Activated naive CD8-positive, alpha-beta T cell treated with anti-CD3 and anti-CD28 coated beads, Interleukin-2, amount 10 ng/mL, durations not matched to agents 7 days and 5 days (primary cell): ENCODE measurements around the gene PXDC1. TPM values are rescaled to one million over a fixed set of nuclear protein-coding genes. Genes with fewer than 3 reads are reported as not detected.
"Not testable (repeated sequence)": the region's sequence is repeated elsewhere in the genome, so short reads cannot be mapped to it uniquely, and the experiment has no call there.

Experiments used
- ATAC-seq: fragments of 150-1000 bp; cut with Tn5 transposase; one replicate; pipeline ENCODE4 v1.10.0; 2021; ENCODE audit warnings: low read depth, moderate library complexity
- POLR2A ChIA-PET: fragments of 350-600 bp; sonication (Branson Sonifier 250); formaldehyde crosslinking; loops from one replicate; lab custom pipeline; 2021; ENCODE audit warnings: antibody characterized with exemption; lab: Charles Lee
- DNase-seq: peaks from one replicate; pipeline ENCODE4 v3.0.0; 2021
- H3K27ac Mint-ChIP-seq: one replicate; pipeline ENCODE4 v1.8.0; 2022; ENCODE audit warnings: mild to moderate bottlenecking, mixed read lengths
- H3K27me3 Mint-ChIP-seq: one replicate; pipeline ENCODE4 v1.8.0; 2022; ENCODE audit warnings: mild to moderate bottlenecking, moderate library complexity, mixed read lengths
- H3K36me3 Mint-ChIP-seq: one replicate; pipeline ENCODE4 v1.8.0; 2021; ENCODE audit warnings: mild to moderate bottlenecking, mixed read lengths
- H3K4me1 Mint-ChIP-seq: one replicate; pipeline ENCODE4 v1.8.0; 2021; ENCODE audit warnings: mixed read lengths
- H3K4me3 Mint-ChIP-seq: one replicate; pipeline ENCODE4 v1.8.0; 2022; ENCODE audit warnings: mild to moderate bottlenecking, moderate library complexity, mixed read lengths
- H3K9me3 Mint-ChIP-seq: one replicate; pipeline ENCODE4 v1.8.0; 2021; ENCODE audit warnings: mixed read lengths
- total RNA-seq, 2 experiments: library from RNA; stranded (reverse); gene quantifications; one replicate each; pipeline ENCODE4 v1.2.3, GENCODE V29; 2021

PXDC1 gene
- total RNA-seq, 2 experiments from 2014 or later: 0.31 to 0.33 TPM

DNA sequence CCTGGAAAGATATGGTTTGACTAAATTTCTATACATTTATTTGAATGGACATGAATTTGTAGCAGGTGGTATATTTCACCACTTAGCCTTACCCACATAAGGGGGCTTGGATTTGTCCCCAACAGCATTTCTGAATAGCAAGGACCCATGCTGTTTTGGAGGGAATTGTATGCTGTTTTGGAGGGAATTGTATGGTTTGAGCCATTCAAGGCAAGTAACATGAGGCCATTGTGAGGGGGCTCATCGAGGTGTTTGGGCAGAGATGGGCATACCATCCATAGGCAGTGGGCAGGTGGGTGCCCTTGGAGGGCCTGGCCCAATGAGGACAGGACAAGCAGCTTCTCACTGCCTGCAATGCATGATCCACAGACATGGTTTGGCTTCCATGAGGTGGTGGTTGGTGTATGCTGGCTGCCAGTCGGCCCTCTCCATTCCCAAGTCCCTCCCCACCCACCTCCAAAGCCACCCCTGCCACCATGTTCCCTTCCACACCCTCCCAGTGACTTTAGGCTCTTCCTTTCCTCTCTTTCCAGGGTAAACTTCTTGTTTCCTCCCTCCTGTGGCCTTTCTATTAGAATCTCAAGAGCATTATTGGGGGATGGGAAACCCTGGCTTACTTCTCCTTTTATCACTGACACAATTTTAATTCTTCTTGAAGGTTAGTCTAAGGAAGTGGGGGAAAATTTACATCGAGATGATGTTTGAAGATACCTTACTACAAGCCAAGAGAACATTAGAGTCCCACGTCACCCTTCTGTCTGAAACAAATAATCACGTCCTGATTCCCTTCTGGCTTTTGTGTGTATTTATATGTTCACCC is 13.2 kb upstream of the PXDC1 start:
- Mint-ChIP-seq H3K36me3 (no peaks in the 10 kb centered on the region), H3K4me3 (no peak overlapping the region), H3K9me3 (no peaks in the 10 kb centered on the region), H3K27me3 (peaks cover 11% of the 10 kb centered on the region), H3K4me1 (no peaks in the 10 kb centered on the region), H3K27ac (no peak overlapping the region)
- ATAC-seq: no peak
- no peak for DNase-seq
- POLR2A ChIA-PET: no interaction called here

DNA sequence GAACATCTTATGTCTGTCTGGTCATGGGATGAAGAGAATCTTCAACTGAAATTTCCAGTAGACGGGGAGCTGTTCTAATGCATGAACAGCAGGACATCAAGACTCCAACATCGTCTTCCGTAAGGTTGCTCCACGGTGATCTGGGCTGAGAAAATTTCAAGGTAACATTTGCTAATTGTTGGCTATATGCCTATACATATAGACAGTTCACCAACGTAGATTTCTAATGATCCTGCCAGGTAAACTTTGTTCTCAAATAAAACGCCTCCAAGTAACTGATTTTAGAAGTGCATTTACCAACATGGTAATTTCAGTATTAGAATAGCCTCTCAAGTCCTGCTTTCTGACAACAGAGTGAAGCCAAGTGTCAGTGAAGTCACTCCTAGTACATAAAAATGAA is 11.3 kb upstream of the PXDC1 start:
- Mint-ChIP-seq H3K4me3 (no peak overlapping the region), H3K9me3 (no peaks in the 10 kb centered on the region), H3K27ac (no peak overlapping the region)

DNA sequence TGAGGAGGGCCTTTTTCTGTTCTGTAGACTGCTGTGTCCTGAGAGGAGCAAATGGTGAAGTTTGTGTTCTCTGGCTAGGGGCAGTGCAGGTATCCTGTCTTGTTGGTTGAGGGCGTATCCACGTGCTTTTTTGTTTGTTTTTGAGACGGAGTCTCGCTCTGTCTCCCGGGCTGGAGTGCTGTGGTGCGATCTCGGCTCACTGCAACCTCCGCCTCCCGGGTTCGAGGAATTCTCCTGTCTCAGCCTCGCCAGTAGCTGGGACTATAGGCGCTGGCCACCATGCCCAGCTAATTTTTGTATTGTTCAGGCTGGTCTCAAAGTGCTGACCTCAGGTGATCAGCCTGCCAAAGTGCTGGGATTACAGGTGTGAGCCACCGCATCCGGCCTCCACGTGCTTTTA is 10.8 kb upstream of the PXDC1 start:
- H3K27ac Mint-ChIP-seq: no peak overlapping the region
- ATAC-seq: no peak

More for the DNA sequence above, 11.3 kb upstream of the PXDC1 start:
- DNase-seq (no peak), ATAC-seq (no peak)
- Mint-ChIP-seq H3K4me1 (no peaks in the 10 kb centered on the region), H3K27me3 (peaks cover 5% of the 10 kb centered on the region), H3K36me3 (no peaks in the 10 kb centered on the region)
- POLR2A ChIA-PET: no interaction called here

DNA sequence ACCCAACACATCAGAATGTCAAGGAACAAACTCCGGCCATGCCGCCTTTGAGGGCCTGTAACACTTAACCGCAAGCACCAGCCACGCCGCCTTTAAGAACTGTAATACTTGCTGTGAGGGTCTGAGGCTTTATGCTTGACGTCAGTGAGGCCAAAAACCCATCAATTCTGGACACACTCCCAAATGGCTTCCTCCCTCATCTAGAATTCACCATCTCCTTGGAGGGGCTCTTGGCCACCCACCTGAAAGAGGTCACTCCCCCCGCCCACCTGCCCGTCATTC is 10.4 kb upstream of the PXDC1 start:
- Mint-ChIP-seq H3K9me3 (no peaks in the 10 kb centered on the region), H3K27me3 (peaks cover 3% of the 10 kb centered on the region), H3K4me3 (no peak overlapping the region), H3K27ac (no peak overlapping the region), H3K4me1 (no peaks in the 10 kb centered on the region), H3K36me3 (no peaks in the 10 kb centered on the region)
- POLR2A ChIA-PET: no interaction called here
- DNase-seq (no peak), ATAC-seq (no peak)

More for the DNA sequence above, 10.8 kb upstream of the PXDC1 start:
- H3K9me3 Mint-ChIP-seq: no peaks in the 10 kb centered on the region
- H3K4me3 Mint-ChIP-seq: no peak overlapping the region
- POLR2A ChIA-PET: no interaction called here
- DNase-seq: no peak
- peaks cover 3% of the 10 kb centered on the region for H3K27me3 Mint-ChIP-seq
- no peaks in the 10 kb centered on the region for H3K4me1 Mint-ChIP-seq
- H3K36me3 Mint-ChIP-seq: no peaks in the 10 kb centered on the region

DNA sequence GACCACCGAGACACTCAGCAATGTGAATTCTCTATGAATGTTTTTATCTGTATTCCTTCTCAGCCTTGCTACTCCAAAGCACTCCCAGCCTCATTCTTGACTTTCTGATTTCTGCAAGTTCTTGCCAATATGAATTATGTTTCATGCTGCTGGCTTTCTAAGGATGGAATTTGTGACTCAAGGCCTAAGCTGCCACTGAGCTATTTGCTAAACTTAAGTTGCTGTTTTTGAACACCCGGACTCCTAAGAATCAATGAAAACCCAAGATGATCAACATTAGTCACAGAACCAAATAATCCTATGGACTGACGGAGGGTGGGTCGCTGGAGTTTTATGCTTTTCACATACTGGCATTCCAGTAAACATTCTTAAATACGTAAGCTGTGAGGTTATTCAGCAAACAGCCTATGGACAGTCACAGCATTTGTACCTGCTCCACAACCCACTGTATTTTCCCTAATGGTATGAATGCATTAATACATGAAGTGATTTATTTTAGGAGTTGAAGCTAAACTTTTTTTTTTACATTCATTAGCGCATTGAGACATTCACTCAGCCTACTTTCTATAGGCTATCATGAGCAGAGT is 8.2 kb upstream of the PXDC1 start:
- Mint-ChIP-seq H3K4me3 (no peak overlapping the region), H3K27me3 (peaks cover 9% of the 10 kb centered on the region), H3K27ac (no peak overlapping the region), H3K36me3 (no peaks in the 10 kb centered on the region), H3K4me1 (no peaks in the 10 kb centered on the region), H3K9me3 (no peaks in the 10 kb centered on the region)
- DNase-seq (no peak), ATAC-seq (no peak)
- POLR2A ChIA-PET: no interaction called here

DNA sequence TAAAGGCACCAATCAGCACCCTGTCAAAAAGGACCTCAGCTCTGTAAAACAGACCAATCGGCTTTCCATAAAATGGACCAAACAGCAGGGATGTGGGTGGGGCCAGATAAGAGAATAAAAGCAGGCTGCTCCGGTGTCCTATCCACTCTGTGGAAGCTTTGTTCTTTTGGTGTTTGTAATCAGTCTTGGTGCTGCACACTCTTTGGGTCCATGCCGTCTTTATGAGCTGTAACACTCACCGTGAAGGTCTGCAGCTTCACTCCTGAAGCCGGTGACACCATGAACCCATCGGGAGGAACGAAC is 7.3 kb upstream of the PXDC1 start:
- ATAC-seq (no peak), DNase-seq (no peak)
- Mint-ChIP-seq H3K27me3 (peaks cover 13% of the 10 kb centered on the region), H3K4me3 (no peak overlapping the region), H3K9me3 (no peaks in the 10 kb centered on the region), H3K36me3 (no peaks in the 10 kb centered on the region), H3K4me1 (no peaks in the 10 kb centered on the region), H3K27ac (no peak overlapping the region)
- POLR2A ChIA-PET: no interaction called here

DNA sequence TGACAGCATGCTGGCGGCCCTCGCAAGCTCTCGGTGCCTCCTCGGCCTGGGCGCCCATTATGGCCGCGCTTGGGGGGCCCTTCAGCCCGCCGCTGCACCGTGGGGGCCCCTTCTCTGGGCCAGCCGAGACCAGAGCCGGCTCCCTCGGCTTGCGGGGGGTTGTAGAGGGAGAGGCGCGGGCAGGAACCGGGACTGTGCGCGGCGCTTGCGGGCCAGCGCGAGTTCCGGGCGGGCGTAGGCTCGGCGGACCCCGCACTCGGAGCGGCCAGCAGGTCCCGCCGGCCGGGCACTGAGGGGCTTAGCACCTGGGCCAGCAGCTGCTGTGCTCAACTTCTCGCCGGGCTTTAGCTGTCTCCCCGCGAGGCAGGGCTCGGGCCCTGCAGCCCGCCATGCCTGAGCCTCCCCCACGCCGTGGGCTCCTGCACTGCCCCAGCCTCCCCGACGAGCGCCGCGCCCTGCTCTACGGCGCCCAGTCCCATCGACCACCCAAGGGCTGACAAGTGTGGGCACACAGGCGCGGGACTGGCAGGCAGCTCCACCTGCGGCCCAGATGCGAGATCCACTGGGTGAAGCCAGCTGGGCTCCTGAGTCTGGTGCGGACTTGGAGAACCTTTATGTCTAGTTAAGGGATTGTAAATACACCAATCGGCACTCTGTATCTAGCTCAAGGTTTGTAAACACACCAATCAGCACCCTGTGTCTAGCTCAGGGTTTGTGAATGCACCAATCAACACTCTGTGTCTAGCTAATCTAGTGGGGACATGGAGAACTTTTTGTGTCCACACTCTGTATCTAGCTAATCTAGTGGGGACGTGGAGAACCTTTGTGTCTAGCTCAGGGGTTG is 6.7 kb upstream of the PXDC1 start:
- not testable (repeated sequence) for ATAC-seq

DNA sequence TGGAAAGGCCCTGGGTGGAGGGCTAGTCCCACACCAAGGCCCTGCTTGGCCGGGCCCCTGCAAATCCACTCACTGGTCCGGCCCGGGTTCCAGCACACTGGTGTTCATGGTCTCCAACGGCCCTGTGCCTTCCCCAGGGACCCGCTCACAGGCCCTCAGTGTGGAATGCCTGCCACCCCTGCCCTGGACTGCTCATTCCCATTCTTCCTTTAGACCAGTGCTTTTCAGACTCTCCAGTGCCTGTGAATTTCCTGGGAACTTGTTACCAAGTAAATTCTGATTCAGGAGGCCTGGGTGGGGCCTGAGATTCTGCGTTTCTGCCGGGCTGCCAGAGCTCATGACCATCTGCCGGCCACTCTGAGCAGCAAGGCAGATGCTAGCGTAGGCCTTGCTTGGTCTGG is 5.7 kb upstream of the PXDC1 start:
- ATAC-seq: no peak
- Mint-ChIP-seq H3K9me3 (no peaks in the 10 kb centered on the region), H3K36me3 (no peaks in the 10 kb centered on the region), H3K4me1 (no peaks in the 10 kb centered on the region), H3K27ac (no peak overlapping the region), H3K27me3 (peaks cover 26% of the 10 kb centered on the region), H3K4me3 (no peak overlapping the region)
- DNase-seq: no peak
- POLR2A ChIA-PET: interaction anchor here (0.6 kb wide), 1 partner anchor 92 kb away, joined by 3 read pairs; the partner anchor contains the start of gene FAM50B

More for the DNA sequence above, 6.7 kb upstream of the PXDC1 start:
- peaks cover 19% of the 10 kb centered on the region for H3K27me3 Mint-ChIP-seq
- H3K4me1 Mint-ChIP-seq, POLR2A ChIA-PET, H3K36me3 Mint-ChIP-seq, H3K9me3 Mint-ChIP-seq, H3K27ac Mint-ChIP-seq, H3K4me3 Mint-ChIP-seq, DNase-seq: not testable (repeated sequence)

DNA sequence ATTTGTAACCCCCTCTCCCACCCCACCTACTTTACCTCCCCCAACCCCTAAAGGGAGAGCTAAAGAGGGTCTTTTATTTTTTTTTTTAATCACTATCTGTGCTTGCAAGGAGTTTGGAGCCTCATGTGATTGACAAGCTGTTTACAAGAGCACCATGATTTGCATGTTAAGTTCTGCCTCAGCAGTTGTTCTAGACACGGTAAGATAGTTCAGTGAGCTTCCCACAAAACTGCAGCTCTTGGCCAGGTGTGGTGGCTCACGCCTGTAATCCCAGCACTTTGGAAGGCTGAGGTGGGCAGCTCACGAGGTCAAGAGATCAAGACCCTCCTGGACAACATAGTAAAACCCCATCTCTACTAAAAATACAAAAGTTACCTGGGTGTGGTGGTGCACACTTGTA is 5.0 kb upstream of the PXDC1 start:
- POLR2A ChIA-PET: no interaction called here
- Mint-ChIP-seq H3K9me3 (no peaks in the 10 kb centered on the region), H3K4me3 (no peak overlapping the region), H3K27me3 (peaks cover 26% of the 10 kb centered on the region), H3K4me1 (no peaks in the 10 kb centered on the region), H3K27ac (no peak overlapping the region), H3K36me3 (no peaks in the 10 kb centered on the region)
- ATAC-seq: no peak
- DNase-seq: no peak

DNA sequence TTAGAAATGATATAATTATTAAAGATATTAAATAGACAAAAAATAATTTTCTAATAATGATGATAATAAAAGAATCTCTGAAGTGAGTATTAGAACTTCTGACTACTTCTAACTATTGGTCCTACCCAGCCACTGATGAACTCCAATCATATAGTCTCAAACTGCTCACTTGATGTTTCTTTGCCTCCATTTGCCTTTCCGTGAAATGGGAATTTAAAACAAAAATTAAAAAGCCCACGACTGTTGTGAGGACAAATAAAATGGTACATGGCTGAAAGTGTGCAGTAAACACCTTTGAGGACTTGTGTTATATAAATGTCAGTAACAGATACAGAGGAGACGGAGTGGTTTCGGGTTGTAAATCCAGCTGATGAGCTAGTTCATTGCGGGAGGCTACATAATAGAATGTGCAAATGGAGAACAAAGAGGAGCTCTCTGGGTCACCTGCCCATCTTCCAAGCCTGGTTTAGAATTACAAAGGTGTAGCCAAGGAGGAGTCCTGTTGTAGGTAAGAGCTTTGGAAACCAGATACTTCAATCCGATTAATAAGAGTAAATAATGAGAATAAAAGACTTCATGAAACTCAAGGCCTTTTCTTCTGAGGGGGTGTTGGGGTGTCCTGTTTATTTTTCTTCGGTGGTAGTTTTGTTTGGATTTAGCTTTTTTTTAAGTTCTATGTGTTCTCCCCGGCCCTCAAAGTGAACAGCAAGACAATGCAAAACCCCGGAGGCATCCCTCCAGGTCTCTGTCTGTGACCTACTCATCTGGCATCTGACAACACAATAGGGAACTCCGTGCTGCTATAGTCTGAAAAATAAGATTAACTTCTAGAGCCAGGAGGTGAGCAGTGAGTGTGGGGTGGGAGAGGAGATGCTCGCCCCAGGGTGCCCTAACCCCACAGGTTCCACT is 4.4 kb upstream of the PXDC1 start:
- ATAC-seq (no peak), DNase-seq (no peak)
- Mint-ChIP-seq H3K27ac (no peak overlapping the region), H3K36me3 (no peaks in the 10 kb centered on the region), H3K27me3 (peaks cover 26% of the 10 kb centered on the region), H3K9me3 (no peaks in the 10 kb centered on the region), H3K4me3 (no peak overlapping the region), H3K4me1 (no peaks in the 10 kb centered on the region)
- POLR2A ChIA-PET: no interaction called here

DNA sequence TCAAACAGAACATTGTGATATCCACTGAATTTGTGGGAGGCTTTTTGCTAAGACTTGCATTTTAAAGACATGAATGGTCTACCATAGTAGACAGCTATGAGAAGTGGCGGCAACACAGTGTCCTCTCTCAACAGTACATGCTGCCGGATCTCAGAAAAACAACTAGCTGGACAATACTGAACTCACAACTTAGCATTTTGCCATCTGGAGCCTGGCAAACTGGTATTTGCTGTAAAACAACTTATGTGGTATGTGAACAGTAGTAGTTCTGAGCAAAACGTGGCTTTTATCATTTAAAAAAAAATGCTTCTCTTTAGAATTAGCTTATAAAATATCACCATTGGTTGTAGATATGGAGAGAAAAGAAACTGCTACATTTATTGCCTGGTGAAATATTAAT is 3.3 kb upstream of the PXDC1 start:
- Mint-ChIP-seq H3K4me3 (no peak overlapping the region), H3K9me3 (no peaks in the 10 kb centered on the region), H3K27ac (no peak overlapping the region), H3K4me1 (no peaks in the 10 kb centered on the region), H3K27me3 (peaks cover 33% of the 10 kb centered on the region), H3K36me3 (no peaks in the 10 kb centered on the region)
- DNase-seq (no peak), ATAC-seq (no peak)
- POLR2A ChIA-PET: no interaction called here

DNA sequence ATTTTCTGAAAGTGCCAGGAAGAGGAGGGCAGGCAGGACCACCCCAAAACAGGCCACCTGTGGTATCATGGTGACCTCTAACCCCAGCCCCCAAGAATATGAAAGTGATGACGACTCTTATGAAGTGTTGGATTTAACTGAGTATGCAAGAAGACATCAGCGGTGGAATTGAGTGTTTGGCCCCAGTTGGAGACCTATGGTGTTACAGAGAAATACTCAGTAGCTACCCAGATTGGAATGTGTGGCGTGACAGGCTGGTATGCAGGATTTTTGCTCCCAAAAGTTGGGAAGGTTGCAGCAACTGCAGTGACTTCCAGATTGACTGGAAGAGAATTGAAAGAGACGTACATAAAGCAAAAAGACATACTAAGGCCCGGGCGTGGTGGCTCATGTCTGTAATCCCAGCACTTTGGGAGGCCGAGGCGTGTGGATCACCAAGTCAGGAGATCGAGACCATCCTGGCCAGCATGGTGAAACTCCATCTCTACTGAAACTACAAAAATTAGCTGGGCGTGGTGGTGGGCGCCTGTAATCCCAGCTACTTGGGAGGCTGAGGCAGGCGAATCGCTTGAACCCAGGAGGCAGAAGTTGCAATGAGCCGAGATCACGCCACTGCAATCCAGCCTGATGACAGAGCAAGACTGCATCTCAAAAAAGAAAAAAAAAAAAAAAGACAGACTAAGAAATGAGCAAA is 2.7 kb upstream of the PXDC1 start:
- peaks cover 39% of the 10 kb centered on the region for H3K27me3 Mint-ChIP-seq
- H3K9me3 Mint-ChIP-seq, H3K27ac Mint-ChIP-seq, ATAC-seq, H3K4me1 Mint-ChIP-seq, DNase-seq, H3K36me3 Mint-ChIP-seq, H3K4me3 Mint-ChIP-seq, POLR2A ChIA-PET: not testable (repeated sequence)
